ENCODE data around the gene SDK1.

SDK1 gene

DNA sequence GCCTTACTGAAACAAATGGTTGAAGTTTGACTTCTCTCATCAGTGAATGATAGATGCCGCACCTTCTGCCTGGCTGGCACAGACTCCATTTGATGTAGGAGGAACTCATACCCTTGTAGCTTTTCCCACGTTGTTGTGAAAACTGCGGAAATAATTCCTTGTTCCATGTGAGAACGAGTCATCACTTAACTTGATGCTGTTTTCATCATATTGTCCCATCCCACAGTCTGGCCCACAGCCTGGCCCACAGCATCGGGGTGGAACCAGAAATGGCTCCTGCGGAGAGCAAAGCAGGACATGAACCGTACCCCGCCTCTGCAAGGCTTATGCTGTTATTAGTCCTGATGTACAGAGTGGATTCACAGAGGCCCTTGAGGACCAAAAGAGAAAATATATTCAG is 587.0 kb downstream of the SDK1 start:
- H3K4me3 ChIP-seq (ENCODE audit: low read depth, low read length), result no peak overlapping the region
- no peak for DNase-seq (ENCODE audit: low read depth)
- TF ChIP-seq, protein P1, sequence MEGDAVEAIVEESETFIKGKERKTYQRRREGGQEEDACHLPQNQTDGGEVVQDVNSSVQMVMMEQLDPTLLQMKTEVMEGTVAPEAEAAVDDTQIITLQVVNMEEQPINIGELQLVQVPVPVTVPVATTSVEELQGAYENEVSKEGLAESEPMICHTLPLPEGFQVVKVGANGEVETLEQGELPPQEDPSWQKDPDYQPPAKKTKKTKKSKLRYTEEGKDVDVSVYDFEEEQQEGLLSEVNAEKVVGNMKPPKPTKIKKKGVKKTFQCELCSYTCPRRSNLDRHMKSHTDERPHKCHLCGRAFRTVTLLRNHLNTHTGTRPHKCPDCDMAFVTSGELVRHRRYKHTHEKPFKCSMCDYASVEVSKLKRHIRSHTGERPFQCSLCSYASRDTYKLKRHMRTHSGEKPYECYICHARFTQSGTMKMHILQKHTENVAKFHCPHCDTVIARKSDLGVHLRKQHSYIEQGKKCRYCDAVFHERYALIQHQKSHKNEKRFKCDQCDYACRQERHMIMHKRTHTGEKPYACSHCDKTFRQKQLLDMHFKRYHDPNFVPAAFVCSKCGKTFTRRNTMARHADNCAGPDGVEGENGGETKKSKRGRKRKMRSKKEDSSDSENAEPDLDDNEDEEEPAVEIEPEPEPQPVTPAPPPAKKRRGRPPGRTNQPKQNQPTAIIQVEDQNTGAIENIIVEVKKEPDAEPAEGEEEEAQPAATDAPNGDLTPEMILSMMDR (IDR thresholded peaks at IDR 0.05; ENCODE audit: low read depth, low read length, missing control alignments), result no peak

DNA sequence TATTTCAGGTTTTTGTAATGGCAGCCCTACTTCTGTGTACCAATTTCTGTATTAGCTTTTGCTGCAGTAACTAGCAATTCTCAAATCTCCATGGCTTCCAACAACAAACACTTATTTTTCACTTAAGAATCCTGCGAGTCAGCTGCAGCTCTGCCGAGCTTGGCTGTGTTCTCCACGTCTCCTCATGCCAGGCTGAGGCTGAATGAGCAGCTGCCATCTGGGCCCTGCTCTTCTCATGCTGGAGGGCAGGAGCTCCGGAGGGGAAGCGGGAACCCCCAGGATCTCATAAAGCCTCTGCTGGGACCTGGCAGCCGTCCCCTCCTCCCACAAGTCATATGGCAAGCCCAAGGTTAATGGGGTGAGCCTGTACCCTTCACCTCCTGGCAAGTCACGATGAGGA is 591.1 kb downstream of the SDK1 start:
- no peak overlapping the region for H3K4me3 ChIP-seq (ENCODE audit: low read depth, low read length)
- TF ChIP-seq, protein P1 (IDR thresholded peaks at IDR 0.05; ENCODE audit: low read depth, low read length, missing control alignments), result no peak
- DNase-seq (ENCODE audit: low read depth), result no peak

DNA sequence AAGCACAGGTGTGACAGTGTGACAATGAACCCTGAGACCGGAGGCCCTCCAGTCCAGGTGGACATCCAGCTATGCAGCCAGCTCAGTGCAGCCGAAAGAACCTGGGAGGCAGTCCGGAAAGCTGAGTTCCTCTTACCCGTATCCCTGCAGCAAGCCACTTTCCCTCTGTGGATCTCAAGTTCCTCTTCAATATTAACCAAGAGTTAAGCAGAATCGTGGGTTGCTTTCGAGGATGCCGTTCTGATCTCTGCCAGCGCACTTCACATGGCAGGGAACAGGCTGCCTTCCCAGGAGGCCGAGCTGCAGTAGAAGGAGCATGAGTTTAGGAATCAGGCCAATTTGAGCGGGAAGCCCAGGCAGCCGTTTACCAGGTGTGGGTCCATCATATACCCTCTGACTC is 591.6 kb downstream of the SDK1 start:
- DNase-seq (ENCODE audit: low read depth), result no peak
- TF ChIP-seq, protein P1 (IDR thresholded peaks at IDR 0.05; ENCODE audit: low read depth, low read length, missing control alignments), result no peak
- H3K4me3 ChIP-seq (ENCODE audit: low read depth, low read length), result no peak overlapping the region

DNA sequence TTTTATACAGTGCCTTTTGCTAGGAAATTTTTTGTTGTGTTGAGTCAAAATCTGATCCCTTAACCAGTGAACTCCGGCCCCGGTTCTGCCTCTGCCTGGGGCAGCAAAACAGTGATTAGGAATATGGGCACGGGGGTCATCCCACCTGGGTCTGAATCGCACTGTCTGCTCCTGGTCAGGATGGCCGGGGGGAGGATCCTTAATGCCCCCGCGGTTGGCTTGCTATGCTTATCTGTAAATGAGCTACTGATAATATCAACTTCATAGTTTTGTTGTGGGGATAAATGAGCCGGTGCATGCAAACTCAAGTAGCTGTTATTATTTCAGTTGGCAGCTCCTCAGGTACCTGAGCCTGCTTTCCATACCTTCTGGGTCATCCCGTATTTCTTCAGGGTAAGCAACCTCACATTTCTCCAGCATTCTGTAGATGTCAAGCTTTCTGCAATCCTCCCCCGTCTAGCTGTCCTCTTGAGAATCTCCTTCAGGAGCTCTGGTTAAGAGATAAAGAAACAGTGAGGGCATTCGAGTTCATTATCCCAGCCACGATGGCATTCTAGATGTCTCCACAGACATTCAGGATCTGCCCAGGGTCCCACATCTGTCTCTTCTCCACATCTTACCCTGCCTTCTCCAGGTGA is 592.2 kb downstream of the SDK1 start:
- TF ChIP-seq, protein P1 (IDR thresholded peaks at IDR 0.05; ENCODE audit: low read depth, low read length, missing control alignments), result no peak
- H3K4me3 ChIP-seq (ENCODE audit: low read depth, low read length), result no peak overlapping the region
- no peak for DNase-seq (ENCODE audit: low read depth)

DNA sequence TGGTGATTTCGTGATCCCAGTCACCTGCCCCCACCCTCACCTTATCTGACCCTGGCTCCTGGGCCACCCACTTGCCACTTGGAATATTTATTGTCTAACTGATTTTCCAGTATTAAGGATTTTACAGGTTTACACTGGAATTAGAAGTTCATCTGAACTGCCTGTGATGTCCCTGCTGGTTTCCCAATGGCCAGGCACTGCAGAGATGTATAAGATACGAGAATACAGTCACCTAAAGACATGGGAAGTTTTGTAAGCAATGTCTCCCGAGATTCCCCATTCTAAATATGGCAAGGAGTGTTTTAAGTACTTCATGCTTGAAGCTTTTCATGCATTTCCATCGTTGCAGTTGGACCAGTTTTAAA is 592.7 kb downstream of the SDK1 start:
- H3K4me3 ChIP-seq (ENCODE audit: low read depth, low read length), result no peak overlapping the region
- TF ChIP-seq, protein P1 (IDR thresholded peaks at IDR 0.05; ENCODE audit: low read depth, low read length, missing control alignments), result no peak
- DNase-seq (ENCODE audit: low read depth), result no peak

DNA sequence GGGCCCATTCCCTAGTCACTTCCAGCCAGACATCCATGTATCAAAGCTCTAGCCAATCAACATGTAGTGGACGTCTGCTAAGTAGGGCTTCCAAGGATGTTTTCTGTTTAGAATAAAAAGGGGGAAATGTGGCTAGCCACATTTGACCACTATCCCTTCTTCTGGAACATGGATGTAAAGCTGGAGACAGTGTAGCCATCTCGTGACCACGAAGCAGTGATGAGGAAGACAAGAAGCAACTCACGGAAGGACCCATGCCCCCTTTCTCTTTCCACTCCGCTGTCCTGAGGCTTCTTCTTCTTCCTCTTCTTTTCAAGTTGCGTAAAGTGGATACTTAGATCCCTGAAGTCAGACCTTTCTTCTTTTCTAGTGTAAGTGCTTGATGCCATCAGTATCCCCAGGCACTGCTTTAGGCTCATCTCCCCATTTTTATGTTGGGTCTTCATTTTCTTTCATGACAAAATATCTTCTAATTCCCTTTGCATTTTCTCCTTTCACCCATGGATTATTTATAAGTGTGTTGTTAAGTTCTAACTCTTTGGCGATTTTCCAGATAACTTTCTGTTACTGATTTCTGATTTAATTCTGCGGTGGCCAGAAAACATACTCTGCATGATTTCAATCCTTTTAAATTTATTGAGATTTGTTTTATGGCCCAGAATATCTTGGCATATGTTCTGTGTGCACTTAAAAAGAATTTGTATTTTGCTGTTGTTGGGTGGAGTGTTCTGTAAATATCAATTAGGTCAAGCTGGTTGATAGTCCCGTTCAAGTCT is 594.5 kb downstream of the SDK1 start:
- DNase-seq (ENCODE audit: low read depth), result no peak
- H3K4me3 ChIP-seq (ENCODE audit: low read depth, low read length), result no peak overlapping the region
- TF ChIP-seq, protein P1 (IDR thresholded peaks at IDR 0.05; ENCODE audit: low read depth, low read length, missing control alignments), result no peak
